ENCODE data around the gene ARPC4.

ARPC4 gene

GRCh38 chr3:9810433-9810770 is 17.5 kb downstream of the ARPC4 start:
- DNase-seq (ENCODE audit: low read depth): no peak

GRCh38 chr3:9810846-9811245 is 18.0 kb downstream of the ARPC4 start:
- TF ChIP-seq POLR2A (IDR thresholded peaks at IDR 0.05; ENCODE audit: extremely low read depth, insufficient read length): no peak
- TF ChIP-seq, protein P1, sequence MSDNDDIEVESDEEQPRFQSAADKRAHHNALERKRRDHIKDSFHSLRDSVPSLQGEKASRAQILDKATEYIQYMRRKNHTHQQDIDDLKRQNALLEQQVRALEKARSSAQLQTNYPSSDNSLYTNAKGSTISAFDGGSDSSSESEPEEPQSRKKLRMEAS (IDR thresholded peaks at IDR 0.05; ENCODE audit: low read depth, low read length): no peak
- TF ChIP-seq, protein P2, sequence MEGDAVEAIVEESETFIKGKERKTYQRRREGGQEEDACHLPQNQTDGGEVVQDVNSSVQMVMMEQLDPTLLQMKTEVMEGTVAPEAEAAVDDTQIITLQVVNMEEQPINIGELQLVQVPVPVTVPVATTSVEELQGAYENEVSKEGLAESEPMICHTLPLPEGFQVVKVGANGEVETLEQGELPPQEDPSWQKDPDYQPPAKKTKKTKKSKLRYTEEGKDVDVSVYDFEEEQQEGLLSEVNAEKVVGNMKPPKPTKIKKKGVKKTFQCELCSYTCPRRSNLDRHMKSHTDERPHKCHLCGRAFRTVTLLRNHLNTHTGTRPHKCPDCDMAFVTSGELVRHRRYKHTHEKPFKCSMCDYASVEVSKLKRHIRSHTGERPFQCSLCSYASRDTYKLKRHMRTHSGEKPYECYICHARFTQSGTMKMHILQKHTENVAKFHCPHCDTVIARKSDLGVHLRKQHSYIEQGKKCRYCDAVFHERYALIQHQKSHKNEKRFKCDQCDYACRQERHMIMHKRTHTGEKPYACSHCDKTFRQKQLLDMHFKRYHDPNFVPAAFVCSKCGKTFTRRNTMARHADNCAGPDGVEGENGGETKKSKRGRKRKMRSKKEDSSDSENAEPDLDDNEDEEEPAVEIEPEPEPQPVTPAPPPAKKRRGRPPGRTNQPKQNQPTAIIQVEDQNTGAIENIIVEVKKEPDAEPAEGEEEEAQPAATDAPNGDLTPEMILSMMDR (IDR thresholded peaks at IDR 0.05; ENCODE audit: low read depth, low read length): no peak
- no peak for TF ChIP-seq MYC (IDR thresholded peaks at IDR 0.05; ENCODE audit: low read depth, low read length)

More at GRCh38 chr3:9810433-9810770, 17.5 kb downstream of the ARPC4 start:
- TF ChIP-seq MYC (IDR thresholded peaks at IDR 0.05; ENCODE audit: low read depth, low read length): no peak
- H3K4me3 ChIP-seq (ENCODE audit: low read depth, low read length): no peak overlapping the region

DNA sequence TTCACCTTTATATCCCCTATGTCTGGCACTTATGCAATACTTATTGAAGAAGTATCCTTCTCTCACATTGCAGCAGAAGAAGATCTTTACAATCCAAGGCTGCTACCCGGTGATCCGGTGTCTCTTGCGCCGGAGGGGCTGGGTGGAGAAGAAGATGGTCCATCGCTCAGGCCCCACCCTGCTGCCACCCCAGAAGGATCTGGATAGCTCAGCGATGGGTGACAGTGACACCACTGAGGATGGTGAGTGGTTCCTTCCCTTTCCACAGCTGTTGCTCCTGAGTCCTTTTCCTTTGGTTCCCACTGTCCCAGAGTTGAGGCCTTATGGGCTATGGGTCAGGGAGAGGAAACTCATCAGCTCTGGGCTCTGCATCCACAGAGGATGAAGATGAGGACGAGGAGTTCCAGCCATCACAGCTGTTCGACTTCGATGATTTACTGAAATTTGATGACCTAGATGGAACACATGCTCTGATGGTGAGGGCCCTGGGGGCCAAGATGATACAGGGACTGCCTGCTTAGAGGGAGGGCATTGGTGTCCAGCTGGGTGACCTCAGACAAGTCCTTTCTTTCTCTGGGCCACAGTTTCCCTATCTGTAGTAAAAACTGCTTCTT is 20.1 kb downstream of the ARPC4 start:
- TF ChIP-seq, protein P1 (IDR thresholded peaks at IDR 0.05; ENCODE audit: low read depth, low read length): no peak
- TF ChIP-seq POLR2A (IDR thresholded peaks at IDR 0.05; ENCODE audit: extremely low read depth, insufficient read length) (no peak), MYC (IDR thresholded peaks at IDR 0.05; ENCODE audit: low read depth, low read length) (no peak)
- TF ChIP-seq, protein P2 (IDR thresholded peaks at IDR 0.05; ENCODE audit: low read depth, low read length): no peak
- no peak overlapping the region for H3K4me3 ChIP-seq (ENCODE audit: low read depth, low read length)
- DNase-seq (ENCODE audit: low read depth): no peak

More at GRCh38 chr3:9810846-9811245, 18.0 kb downstream of the ARPC4 start:
- DNase-seq (ENCODE audit: low read depth): no peak
- H3K4me3 ChIP-seq (ENCODE audit: low read depth, low read length): no peak overlapping the region

DNA sequence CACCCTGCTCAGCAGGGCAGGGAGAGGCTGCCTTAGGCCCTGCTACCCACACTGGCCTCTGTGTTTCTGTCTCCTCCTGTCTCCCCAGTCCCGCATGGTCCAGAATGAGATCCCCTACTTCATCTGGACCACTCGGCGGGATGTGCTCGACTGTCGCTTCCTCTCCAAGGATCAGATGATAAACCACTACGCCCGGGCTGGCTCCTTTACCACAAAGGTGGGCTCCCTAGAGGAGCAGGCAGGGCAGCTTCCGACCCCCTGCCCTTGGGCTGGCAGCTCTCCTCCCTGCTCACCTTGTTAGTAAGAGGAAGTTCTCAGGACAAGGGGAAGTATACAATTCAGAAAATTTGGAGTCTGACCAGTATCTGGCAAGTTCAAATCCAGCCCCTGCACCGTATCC is 23.1 kb downstream of the ARPC4 start:
- TF ChIP-seq, protein P1 (IDR thresholded peaks at IDR 0.05; ENCODE audit: low read depth, low read length): no peak
- TF ChIP-seq MYC (IDR thresholded peaks at IDR 0.05; ENCODE audit: low read depth, low read length): no peak
- TF ChIP-seq POLR2A (IDR thresholded peaks at IDR 0.05; ENCODE audit: extremely low read depth, insufficient read length): no peak
- TF ChIP-seq, protein P2 (IDR thresholded peaks at IDR 0.05; ENCODE audit: low read depth, low read length): no peak
- DNase-seq (ENCODE audit: low read depth): no peak
- no peak overlapping the region for H3K4me3 ChIP-seq (ENCODE audit: low read depth, low read length)

DNA sequence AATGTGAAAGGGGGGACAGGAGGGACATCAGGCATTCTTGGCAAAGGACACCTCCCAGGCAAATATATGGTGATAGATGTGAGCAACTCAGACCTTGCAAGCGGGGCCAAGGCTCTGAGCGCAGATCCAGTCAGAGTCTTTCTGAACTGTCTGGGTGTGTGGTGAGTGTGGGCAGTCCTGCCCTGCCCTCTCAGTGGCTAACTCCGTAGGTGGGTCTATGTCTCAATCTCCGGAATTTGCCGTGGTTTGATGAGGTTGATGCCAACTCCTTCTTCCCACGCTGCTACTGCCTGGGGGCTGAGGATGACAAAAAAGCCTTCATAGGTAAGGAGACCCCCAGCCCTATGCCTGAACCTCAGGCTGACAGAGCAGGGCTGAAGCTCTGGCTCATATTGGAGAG is 24.6 kb downstream of the ARPC4 start:
- DNase-seq (ENCODE audit: low read depth): no peak
- no peak for TF ChIP-seq MYC (IDR thresholded peaks at IDR 0.05; ENCODE audit: low read depth, low read length)
- TF ChIP-seq POLR2A (IDR thresholded peaks at IDR 0.05; ENCODE audit: extremely low read depth, insufficient read length): no peak
- TF ChIP-seq, protein P1 (IDR thresholded peaks at IDR 0.05; ENCODE audit: low read depth, low read length): no peak
- TF ChIP-seq, protein P2 (IDR thresholded peaks at IDR 0.05; ENCODE audit: low read depth, low read length): no peak

DNA sequence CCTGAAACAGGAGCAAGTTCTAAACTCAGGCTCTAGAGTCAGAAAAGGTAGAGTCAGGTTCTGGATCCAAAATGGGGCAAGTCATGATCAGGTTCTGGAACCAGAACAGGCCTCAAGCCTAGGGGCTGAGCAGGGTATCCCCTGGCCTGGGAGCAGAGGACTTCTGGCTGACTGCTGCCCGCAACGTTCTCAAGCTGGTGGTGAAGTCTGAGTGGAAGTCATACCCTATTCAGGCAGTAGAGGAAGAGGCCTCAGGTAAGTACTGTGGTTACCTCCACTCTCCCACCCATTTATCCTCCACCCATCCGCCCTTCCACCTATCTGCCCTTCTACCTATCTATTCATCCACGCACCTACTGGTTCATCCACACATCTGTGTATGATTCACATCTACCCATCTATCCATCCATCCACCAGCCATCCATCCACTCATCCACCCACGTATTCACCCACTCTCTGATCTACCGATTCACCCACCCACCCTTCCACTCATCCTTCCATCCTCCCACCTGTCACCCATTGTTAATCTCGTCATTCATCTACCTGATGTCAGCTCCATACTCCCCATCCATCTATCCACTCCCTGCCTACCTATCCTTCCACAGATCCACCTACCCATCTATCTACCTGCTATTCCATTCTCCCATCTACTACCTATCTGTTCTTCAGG is 25.9 kb downstream of the ARPC4 start:
- no peak for DNase-seq (ENCODE audit: low read depth)
- H3K4me3 ChIP-seq (ENCODE audit: low read depth, low read length): no peak overlapping the region
- no peak for TF ChIP-seq POLR2A (IDR thresholded peaks at IDR 0.05; ENCODE audit: extremely low read depth, insufficient read length)
- TF ChIP-seq, protein P2 (IDR thresholded peaks at IDR 0.05; ENCODE audit: low read depth, low read length): no peak
- TF ChIP-seq, protein P1 (IDR thresholded peaks at IDR 0.05; ENCODE audit: low read depth, low read length): no peak
- TF ChIP-seq MYC (IDR thresholded peaks at IDR 0.05; ENCODE audit: low read depth, low read length): no peak

More for the DNA sequence above, 24.6 kb downstream of the ARPC4 start:
- H3K4me3 ChIP-seq (ENCODE audit: low read depth, low read length): no peak overlapping the region
